Measurements from ENCODE around the gene AKAP6. TPM values are rescaled to one million over a fixed set of nuclear protein-coding genes. Genes with fewer than 3 reads are reported as not detected.

Gene AKAP6
- total RNA-seq, 1 experiment from 2014 or later = 1.9 TPM

- no peaks in the 10 kb centered on the region for H3K27me3 ChIP-seq (ENCODE audit: insufficient read depth, low read length)
- no peak overlapping the region for H3K27ac ChIP-seq (ENCODE audit: low read depth, low read length)
- no peaks in the 10 kb centered on the region for H3K4me1 ChIP-seq (ENCODE audit: control insufficient read depth in 1 of 2, insufficient read depth in 2 of 2, low read length in 2 of 2)
- no peaks in the 10 kb centered on the region for H4K20me1 ChIP-seq (ENCODE audit: insufficient read depth)
- H2AFZ ChIP-seq (ENCODE audit: low read depth, low read length, poor library complexity, severe bottlenecking) = no peak overlapping the region
- RAD21 ChIA-PET (ENCODE audit: low non-redundant PET in 1 of 2, low total read pairs in 2 of 2, uncharacterized antibody in 2 of 2, unreplicated experiment in 2 of 2) = no interaction called here
- H3K9me3 ChIP-seq (ENCODE audit: control insufficient read depth in 1 of 2, insufficient read depth in 1 of 2, low read depth in 1 of 2, low read length in 2 of 2) = no peaks in the 10 kb centered on the region
- no peak overlapping the region for H3K4me2 ChIP-seq (ENCODE audit: low read length)
- TF ChIP-seq SIN3A (IDR thresholded peaks at IDR 0.05; ENCODE audit: low read depth) (no peak), FOSL1 (IDR thresholded peaks at IDR 0.05; ENCODE audit: low read depth) (no peak), REST (IDR thresholded peaks at IDR 0.05; ENCODE audit: low read depth) (no peak), ZNF274 (IDR thresholded peaks at IDR 0.05; ENCODE audit: low read depth, low read length) (no peak)
- H3K79me2 ChIP-seq (ENCODE audit: insufficient read depth, low read length) = no peaks in the 10 kb centered on the region
- ATAC-seq (no peak), DNase-seq (ENCODE audit: low read depth, low spot score) (no peak)
- no peaks in the 10 kb centered on the region for H3K36me3 ChIP-seq (ENCODE audit: control insufficient read depth in 1 of 2, insufficient read depth in 2 of 2, low read length in 2 of 2)
- intact Hi-C loops (cut with micrococcal nuclease) = no loop called here
- H3K4me3 ChIP-seq (replicated peaks in 1 of 2; ENCODE audit: low read depth in 1 of 2, low read length in 2 of 2) = no peak overlapping the region
- BruUV-seq (replicated peaks) = no TSS peak
- no peak overlapping the region for H3K9ac ChIP-seq (ENCODE audit: low read length)
- CTCF ChIA-PET = no interaction called here
- no peaks in the 10 kb centered on the region for H3K9me2 ChIP-seq (ENCODE audit: insufficient read depth)
- POLR2A ChIA-PET = no interaction called here
Measured at GRCh38 chr14:32474478-32475195, 145.5 kb downstream of the AKAP6 start.

GRCh38 chr14:32476532-32476931 lies 147.4 kb downstream of the AKAP6 start:
- Histone ChIP-seq H3K27ac (ENCODE audit: low read depth, low read length) (no peak overlapping the region), H3K4me2 (ENCODE audit: low read length) (no peak overlapping the region), H4K20me1 (ENCODE audit: insufficient read depth) (no peaks in the 10 kb centered on the region), H2AFZ (ENCODE audit: low read depth, low read length, poor library complexity, severe bottlenecking) (no peak overlapping the region), H3K4me3 (replicated peaks in 1 of 2; ENCODE audit: low read depth in 1 of 2, low read length in 2 of 2) (no peak overlapping the region), H3K9me3 (ENCODE audit: control insufficient read depth in 1 of 2, insufficient read depth in 1 of 2, low read depth in 1 of 2, low read length in 2 of 2) (no peaks in the 10 kb centered on the region), H3K79me2 (ENCODE audit: insufficient read depth, low read length) (no peaks in the 10 kb centered on the region), H3K4me1 (ENCODE audit: control insufficient read depth in 1 of 2, insufficient read depth in 2 of 2, low read length in 2 of 2) (no peaks in the 10 kb centered on the region), H3K27me3 (ENCODE audit: insufficient read depth, low read length) (no peaks in the 10 kb centered on the region), H3K36me3 (ENCODE audit: control insufficient read depth in 1 of 2, insufficient read depth in 2 of 2, low read length in 2 of 2) (no peaks in the 10 kb centered on the region), H3K9me2 (ENCODE audit: insufficient read depth) (no peaks in the 10 kb centered on the region), H3K9ac (ENCODE audit: low read length) (no peak overlapping the region)
- DNase-seq (ENCODE audit: low read depth, low spot score) (no peak), ATAC-seq (no peak)
- no TSS peak for BruUV-seq (replicated peaks)
- RAD21 ChIA-PET (ENCODE audit: low non-redundant PET in 1 of 2, low total read pairs in 2 of 2, uncharacterized antibody in 2 of 2, unreplicated experiment in 2 of 2) = no interaction called here
- intact Hi-C loops (cut with micrococcal nuclease) = no loop called here
- POLR2A ChIA-PET = no interaction called here
- CTCF ChIA-PET = no interaction called here
- no peak for TF ChIP-seq CTCF (IDR thresholded peaks at IDR 0.05 in 2 of 3, conservative IDR thresholded peaks at IDR 0.05 in 1 of 3; ENCODE audit: borderline replicate concordance in 1 of 3, insufficient read depth in 1 of 3, low read depth in 2 of 3, low read length in 2 of 3)
- TF ChIP-seq EGR1 (IDR thresholded peaks at IDR 0.05; ENCODE audit: low read depth) = no peak
- TF ChIP-seq REST (IDR thresholded peaks at IDR 0.05; ENCODE audit: low read depth) = no peak
